Vagina (tissue), 2 donors: Measurements from ENCODE around the gene ADCY3.

Experiments
- POLR2AphosphoS5 ChIP-seq, 2 donors: sonication (generic); formaldehyde crosslinking; IDR thresholded peaks; one replicate each; pipeline ENCODE4 v1.9.0; 2017; ENCODE audit warnings: antibody characterized with exemption in 2 of 2, mild to moderate bottlenecking in 2 of 2, low read depth in 1 of 2; ENCODE audit not compliant: insufficient read depth in 1 of 2
- TF ChIP-seq, protein P1 (sequence below), 3 experiments: fragments of 450-650 bp in 2 of 3; fragments of 200-600 bp in 1 of 3; sonication (generic) in 1 of 3; IDR thresholded peaks; one replicate each; pipeline ENCODE4 v1.5.1; 2017 to 2019; ENCODE audit warnings: antibody characterized with exemption in 3 of 3, mild to moderate bottlenecking in 2 of 3, moderate library complexity in 2 of 3

GRCh38 chr2:24875272-24875671, 44.8 kb downstream of the ADCY3 start:
- TF ChIP-seq, protein P1, sequence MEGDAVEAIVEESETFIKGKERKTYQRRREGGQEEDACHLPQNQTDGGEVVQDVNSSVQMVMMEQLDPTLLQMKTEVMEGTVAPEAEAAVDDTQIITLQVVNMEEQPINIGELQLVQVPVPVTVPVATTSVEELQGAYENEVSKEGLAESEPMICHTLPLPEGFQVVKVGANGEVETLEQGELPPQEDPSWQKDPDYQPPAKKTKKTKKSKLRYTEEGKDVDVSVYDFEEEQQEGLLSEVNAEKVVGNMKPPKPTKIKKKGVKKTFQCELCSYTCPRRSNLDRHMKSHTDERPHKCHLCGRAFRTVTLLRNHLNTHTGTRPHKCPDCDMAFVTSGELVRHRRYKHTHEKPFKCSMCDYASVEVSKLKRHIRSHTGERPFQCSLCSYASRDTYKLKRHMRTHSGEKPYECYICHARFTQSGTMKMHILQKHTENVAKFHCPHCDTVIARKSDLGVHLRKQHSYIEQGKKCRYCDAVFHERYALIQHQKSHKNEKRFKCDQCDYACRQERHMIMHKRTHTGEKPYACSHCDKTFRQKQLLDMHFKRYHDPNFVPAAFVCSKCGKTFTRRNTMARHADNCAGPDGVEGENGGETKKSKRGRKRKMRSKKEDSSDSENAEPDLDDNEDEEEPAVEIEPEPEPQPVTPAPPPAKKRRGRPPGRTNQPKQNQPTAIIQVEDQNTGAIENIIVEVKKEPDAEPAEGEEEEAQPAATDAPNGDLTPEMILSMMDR (IDR thresholded peaks at IDR 0.05), result no peak
- no peak for TF ChIP-seq POLR2AphosphoS5 (IDR thresholded peaks at IDR 0.05; ENCODE audit: insufficient read depth in 1 of 2, low read depth in 1 of 2)
